ENCODE results near the gene LDAF1.
"Not testable (repeated sequence)": the region's sequence is repeated elsewhere in the genome, so short reads cannot be mapped to it uniquely, and the experiment has no call there.

The LDAF1 gene

DNA sequence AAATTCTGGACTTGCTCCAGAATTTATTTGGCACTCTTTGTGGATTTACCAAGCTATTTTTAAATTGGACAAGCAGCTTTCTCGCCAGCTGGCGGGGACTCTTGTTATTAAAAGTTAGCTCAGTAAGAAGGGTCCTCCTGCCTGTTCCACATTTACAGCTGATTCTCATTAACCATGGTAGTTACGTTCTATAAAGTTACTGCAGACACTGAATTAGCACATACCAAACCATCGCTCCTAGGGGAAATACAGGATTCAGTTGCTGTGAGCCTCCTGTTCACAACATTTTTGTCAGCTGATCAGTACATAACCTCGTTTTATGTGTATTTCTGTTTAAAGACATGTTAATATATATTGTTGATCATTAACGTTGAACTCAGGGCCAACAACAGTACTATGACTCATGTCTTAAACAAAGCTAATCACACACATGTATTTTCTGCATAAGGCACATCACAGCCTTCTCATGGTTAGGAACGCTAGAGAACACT is 4.2 kb downstream of the LDAF1 start:
- DNase-seq (ENCODE audit: low spot score): no peak

DNA sequence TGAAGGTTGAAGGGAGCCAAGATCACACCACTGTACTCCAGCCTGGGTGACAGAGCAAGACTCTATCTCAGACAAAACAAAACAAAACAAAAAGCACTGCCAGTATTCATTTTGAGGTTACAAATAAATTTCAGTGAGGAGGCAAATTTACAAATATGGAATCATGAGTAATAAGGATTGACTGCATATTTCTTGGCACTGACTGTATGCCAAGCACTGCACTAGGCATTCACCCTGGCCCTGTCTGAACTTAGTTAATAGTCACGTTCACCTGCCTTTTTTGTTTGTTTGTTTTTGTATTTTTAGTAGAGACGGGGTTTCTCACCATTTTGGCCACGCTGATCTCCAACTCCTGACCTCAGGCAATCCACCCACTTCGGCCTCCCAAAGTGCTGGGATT is 5.1 kb downstream of the LDAF1 start:
- DNase-seq (ENCODE audit: low spot score): no peak

DNA sequence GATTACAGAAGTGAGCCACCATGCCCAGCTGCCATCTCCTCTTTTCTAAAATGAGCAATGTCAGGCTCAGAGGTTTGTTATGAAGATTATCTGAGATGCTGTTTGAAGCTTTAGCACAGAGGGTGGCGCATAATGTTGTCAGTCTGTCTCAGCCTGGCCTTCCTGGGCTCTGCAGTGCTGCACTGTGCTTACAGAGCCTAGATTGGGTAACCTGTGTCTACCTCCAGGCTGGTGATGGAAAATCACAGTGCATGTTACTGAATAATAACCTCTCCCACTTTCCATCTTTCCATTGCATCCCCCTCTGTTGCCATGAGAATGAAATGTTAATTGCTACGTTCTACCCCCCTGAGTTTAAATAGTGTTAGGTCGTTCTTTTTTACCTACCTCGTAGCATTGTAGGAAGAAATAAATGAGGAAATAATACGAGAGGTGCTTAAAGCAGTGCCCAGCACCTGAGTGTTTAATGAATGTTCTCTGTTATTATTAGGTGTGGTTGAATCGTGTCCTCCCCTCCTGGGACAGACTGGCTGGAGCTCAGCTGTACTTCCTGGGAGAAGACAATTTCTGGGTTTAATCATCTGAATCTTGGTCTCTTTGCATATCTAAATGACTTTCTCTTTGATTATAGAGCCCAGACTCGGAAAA is 6.2 kb downstream of the LDAF1 start:
- DNase-seq (ENCODE audit: low spot score): no peak

DNA sequence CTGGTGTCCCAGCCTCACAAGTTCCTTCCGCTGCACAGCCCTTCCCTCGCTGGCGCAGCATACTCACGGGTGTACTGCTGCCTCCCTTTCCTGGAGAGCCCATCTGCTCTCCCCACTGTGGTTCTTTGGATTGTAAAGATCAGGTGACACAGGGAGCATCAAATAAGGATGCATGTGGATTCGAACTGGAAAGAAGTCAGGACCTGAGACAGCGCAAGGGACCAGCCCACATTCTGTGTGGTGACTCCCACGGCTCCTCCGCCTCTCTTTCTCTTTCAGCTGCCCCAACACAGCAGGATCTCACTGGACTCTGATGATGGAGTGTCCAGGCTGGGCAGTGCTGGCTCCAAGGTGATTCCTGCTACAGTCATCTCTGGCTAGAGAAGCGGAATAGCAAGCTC is 8.1 kb downstream of the LDAF1 start:
- no peak for DNase-seq (ENCODE audit: low spot score)

DNA sequence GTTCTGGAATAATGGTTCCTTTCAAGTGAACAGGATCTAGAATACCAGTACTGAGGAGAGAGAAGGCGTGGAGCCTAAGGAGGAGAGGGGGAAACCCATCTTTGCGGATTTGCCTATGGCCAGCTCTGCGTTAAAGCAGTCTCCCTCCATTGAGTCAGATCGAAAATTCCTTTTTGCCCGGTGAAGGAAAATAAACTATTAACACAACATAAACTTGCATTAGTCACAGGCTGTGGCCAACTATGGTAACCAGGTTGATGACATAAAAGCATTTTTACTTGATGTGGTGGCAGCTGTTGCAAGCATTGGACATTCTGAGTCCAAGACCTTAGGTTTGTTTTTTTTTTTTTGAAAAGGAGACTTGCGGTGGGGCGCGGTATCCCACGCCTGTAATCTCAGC is 8.9 kb downstream of the LDAF1 start:
- no peak for DNase-seq (ENCODE audit: low spot score)

DNA sequence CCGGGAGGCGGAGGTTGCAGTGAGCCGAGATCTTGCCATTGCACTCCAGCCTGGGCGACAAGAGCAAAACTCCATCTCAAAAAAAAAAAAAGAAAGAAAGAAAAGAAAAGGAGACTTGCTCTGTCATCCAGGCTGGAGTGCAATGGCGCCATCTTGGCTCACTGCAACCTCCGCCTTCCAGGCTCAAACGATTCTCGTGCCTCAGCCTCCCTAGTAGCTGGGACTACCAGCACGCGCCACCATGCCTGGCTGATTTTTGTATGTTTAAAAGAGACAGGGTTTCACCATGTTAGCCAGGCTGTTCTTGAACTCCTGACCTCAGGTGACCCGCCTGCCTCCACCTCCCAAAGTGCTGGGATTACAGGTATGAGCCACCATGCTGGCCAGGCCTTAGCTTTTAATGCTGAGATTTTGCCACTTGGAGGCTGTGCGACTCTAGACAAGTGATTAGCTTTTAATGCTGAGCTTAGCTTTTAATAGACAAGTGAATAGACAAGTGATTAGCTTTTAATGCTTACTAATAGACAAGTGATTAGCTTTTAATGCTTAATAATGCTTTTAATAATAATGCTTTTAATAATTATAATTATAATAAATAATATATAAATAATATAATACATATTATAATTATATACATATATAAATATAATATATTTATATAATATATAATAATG is 9.6 kb downstream of the LDAF1 start:
- DNase-seq (ENCODE audit: low spot score): no peak

DNA sequence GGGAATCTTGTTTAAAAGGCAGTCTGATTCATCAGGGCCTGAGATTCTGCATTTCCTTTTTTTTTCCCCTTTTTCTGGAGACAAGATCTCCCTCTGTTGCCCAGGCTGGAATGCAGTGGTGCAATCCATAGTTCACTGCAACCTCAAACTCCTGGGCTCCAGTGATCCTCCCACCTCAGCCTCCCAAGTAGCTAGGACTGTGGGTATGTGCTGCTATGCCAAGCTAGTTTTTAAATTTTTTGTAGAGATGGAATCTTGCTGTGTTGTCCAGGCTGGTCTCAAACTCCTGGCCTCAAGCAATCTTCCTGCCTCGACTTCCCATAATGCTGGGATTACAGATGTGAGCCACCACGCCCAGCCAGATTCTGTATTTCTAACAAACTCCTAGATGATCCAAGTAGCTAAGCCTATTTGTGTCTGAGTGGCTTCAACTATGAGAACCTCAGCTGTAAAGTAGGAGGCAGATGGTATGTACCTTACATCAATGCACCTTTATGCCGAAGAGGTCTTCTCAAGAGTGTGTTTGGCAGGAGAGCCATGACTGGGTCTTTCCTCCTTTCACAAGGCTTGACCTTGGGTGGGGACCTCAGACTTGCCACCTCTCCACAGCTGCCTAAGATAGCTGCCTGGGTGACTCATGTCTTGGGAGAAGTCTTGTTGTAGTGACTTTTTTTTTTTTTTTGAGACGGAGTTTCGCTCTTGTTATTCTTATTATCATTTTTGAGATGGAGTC is 10.9 kb downstream of the LDAF1 start:
- no peak for DNase-seq (ENCODE audit: low spot score)

DNA sequence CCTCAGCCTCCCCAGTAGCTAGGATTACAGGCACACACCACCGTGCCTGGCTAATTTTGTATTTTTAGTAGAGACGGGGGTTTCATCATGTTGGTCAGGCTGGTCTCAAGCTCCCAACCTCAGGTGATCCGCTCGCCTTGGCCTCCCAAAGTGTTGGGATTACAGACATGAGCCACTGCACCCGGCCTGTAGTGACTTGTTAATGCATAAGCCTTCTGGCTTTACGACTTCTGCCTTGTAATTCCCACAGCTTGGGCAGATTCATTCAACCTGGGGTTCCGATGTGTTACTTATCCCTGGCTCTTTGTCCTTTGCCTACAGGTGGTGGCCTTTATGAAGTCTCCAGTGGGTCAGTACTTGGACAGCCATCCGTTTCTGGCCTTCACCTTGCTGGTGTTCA is 11.6 kb downstream of the LDAF1 start:
- not testable (repeated sequence) for DNase-seq (ENCODE audit: low spot score)

DNA sequence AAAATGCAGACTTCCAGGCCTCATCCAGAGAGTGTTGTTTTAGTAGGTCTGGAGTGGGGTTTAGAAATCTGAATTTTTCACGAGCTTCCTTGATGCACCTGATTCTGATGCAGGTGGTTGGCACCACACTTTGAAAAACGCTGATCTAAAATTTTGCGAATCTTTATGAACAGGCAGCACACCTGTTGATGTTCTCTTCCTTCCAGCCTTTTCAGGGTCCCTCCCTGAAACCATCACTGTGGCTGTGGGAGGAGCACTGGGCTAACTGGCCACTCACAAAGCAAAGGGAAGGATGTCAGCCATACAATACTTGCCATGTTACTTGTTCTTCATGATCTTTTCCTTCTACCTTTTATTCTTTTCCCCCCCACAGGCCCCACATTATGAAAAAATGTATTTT is 14.2 kb downstream of the LDAF1 start:
- no peak for DNase-seq (ENCODE audit: low spot score)

DNA sequence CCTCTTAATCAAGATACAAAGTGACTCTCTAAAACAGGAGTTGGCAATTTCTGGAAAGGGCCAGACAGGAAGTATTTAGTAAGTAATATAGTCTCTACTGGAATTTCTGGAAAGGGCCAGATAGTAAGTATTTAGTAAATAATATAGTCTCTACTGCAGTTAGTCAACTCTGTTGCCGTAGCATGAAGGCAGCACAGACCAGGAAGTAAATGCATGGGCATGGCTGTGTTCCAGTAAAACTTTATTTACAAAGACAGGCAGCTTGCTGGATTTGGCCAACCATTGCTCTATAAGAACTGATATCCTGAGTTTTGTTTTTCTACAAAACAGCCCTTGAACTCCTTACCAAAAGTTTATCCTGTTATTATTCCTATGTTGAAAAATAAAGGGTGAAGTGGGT is 16.9 kb downstream of the LDAF1 start:
- no peak for DNase-seq (ENCODE audit: low spot score)

DNA sequence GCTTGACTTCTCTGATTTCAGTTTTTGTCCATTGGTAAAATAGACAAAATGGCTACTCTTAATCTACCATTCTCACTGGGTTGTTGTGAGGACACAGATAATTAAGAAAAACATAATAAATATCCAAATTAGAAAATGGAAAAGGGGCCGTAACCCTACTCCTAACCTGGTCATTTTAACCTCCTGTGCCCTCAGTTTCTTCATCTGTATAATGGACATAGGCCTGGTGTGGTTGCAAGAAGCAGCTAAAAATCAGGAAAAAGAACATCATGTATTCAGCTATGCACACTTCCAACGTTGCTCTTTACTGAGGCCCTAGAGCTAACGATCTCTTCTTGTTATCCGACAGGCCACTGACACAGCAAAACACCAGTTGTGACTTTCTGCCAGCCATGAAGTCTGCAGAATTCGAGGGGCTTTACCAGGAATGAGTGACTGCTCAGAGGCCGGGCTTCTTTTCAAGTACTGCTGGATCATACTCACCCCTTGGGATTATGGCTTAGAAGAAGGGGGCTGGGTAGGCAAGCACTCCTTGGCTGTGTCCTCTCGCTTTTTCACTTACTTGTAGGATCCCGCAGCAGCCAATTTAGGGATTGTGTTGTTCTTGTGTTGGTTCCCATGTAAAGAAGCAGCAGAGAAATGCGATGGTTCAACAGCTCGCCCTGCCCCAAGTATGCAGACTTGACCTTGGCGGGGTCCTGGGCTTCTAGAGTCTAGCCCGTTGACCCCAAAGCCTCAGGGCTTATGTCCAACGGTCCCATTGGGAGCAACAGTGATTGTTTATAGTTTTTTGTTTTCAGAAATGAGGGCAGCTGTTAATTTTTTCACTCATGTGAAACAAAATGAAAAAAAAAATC is 20.9 kb downstream of the LDAF1 start:
- DNase-seq (ENCODE audit: low spot score): no peak

DNA sequence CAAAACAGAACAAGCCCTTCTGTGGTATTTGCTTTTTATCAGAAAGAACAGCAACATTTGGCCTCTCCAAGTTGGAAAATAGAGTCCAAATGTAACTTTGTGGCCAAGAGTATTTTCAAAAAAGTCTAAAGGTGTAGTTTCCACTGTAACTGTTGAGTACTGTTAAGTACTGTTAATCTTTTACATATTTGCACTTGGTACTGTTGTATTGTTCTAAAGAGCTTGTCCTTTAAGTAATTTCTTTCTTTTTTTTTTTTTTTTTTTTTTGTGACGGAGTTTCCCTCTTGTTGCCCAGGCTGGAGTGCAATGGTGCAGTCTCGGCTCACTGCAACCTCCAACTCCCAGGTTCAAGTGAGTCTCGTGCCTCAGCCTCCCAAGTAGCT is 21.5 kb downstream of the LDAF1 start:
- no peak for DNase-seq (ENCODE audit: low spot score)

DNA sequence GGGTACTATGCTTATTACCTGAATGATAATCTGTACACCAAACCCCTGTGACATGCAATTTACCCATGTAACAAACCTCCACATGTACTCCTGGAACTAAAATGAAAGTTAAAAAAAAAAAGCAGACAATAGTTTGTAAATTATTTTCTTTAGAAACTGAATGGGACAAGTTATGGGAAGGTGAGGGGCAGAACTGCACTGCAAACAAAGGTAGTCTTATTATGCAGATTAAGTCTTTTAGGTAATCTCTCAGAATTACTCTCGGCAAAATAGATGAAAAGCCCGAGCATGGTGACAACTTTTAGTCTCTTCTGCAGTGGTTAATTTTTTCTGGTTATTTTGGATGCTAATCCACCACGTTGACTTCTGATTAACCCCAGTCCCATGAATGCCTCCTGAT is 25.5 kb downstream of the LDAF1 start:
- no peak for DNase-seq (ENCODE audit: low spot score)

DNA sequence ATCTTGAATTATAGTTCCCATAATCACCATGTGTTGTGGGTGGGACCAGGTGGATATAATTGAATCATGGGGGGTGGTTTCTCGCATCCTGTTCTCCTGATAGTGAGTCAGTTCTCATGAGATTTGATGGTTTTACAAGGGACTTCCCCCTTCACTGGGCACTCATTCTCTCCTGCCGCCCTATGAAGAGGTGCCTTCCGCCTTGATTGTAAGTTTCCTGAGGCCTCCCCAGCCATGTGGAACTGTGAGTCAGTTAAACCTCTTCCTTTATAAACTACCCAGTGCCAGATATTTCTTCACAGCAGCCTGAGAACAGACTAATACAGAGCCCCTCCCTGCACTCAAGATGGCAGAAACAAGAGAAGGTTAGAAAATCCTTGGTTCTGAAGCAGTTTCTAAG is 26.4 kb downstream of the LDAF1 start:
- no peak for DNase-seq (ENCODE audit: low spot score)

DNA sequence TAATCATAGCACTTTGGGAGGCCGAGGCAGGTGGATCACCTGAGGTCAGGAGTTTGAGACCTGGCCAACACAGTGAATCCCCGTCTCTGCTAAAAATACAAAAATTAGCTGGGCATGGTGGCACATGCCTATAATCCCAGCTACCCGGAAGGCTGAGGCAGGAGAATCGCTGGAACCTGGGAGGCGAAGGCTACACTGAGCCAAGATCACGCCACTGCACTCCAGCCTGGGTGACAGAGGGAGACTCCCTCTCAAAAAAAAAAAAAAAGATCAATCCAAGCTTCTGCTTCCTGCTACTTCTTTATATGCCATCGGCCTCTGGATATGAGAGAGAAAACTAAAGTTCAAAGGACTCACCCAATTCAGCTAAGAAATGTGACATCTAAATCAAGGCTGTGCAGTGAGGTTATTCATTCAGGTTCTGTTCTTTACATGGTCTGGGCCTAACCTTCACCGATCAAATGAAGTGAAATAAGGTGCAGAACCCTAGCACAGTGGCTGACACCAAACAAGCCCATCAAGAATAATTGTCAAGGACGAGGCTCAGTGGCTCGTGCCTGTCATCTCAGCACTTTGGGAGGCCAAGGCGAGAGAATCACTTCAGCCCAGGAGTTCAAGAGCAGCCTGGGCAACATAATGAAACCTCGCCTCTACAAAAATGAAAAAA is 27.3 kb downstream of the LDAF1 start:
- no peak for DNase-seq (ENCODE audit: low spot score)

DNA sequence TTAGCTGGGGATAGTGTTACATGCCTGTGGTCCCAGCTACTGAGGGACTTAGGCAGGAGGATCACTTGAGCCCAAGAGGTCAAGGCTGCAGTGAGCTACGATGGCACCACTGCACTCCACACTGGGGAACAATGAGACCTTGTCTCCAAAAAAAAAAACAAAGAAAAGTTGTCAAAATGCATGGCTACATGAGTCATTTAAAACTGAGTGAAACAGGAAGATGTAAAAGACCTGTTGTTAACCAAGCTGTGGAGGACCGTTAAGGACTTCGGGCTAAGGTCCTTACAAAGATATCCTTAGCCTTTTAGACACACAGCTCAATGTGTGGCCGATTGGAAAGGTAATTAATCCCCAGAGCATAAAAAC is 27.8 kb downstream of the LDAF1 start:
- DNase-seq (ENCODE audit: low spot score): no peak

DNA sequence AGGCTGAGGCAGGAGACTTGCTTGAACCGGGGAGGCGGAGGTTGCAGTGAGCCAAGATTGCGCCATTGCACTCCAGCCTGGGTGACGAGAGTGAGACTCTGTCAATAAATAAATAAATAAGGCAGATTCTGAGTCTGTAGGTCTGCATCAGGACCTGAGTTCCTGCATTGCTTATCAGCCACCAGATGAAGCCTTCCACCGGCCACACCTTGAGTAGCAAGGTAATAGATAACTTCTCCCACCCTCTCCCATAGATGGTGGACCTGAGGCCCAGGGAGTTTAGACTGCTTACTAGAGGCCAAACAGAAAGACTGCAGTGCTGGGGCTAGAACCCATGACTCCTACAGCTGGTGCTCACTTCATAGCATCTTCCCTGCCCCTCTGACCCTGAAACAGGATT is 30.8 kb downstream of the LDAF1 start:
- DNase-seq (ENCODE audit: low spot score): no peak

DNA sequence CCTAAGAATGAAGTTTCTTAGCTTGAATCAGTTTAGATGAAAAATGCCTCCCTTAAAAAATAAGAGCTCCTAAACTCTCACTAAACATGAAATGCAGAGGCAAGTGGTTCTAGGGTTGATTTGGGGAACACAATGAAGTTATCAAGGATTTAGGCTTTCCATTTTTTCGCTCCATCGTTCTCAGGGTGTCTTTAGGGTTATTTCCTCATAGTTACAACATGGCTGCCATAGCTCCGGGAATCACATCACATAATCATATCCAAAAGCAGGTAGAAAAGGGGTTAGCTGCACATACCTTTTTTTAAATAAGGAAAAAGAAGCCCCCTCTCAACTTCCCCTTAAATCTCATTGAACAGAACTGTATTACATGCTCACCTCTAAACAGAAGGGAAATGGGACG is 31.5 kb downstream of the LDAF1 start:
- no peak for DNase-seq (ENCODE audit: low spot score)

DNA sequence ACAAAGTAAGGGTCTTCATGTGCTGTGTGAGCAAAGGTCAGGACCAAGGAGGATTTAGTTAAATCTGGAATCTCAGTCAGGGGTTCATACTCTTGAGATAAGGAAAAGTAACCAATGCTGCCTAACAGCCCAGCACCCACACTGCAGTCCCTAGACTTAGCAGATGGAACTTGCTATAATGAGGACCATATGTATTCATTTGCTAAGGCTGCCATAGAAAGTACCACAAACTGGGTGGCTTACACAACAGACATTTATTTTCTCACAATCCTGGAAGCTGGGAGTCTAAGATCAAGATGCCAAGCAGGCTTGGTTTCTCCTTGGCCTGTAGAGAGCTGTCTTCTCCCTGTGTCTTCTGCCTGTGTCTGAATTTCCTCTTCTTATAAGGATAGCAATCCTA is 32.1 kb downstream of the LDAF1 start:
- DNase-seq (ENCODE audit: low spot score): no peak

DNA sequence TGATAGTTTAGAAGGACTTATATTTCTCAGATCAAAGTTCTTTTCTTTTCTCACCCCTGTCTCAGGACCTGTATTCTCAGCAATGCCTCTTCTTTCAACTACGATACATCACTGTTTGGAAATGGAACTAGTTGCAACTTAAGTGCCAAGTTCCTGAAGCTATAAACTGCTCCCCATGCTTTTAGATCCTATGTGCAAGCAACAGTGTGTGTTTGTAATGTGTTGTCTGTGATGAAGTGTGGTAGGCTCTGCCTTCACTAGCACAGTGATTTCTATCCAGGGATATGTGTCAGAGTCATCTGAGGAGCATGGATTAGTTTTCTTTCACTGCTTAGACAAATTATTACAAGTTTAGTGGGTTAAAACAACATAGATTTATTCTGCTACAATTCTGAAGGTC is 34.5 kb downstream of the LDAF1 start:
- DNase-seq (ENCODE audit: low spot score): no peak

DNA sequence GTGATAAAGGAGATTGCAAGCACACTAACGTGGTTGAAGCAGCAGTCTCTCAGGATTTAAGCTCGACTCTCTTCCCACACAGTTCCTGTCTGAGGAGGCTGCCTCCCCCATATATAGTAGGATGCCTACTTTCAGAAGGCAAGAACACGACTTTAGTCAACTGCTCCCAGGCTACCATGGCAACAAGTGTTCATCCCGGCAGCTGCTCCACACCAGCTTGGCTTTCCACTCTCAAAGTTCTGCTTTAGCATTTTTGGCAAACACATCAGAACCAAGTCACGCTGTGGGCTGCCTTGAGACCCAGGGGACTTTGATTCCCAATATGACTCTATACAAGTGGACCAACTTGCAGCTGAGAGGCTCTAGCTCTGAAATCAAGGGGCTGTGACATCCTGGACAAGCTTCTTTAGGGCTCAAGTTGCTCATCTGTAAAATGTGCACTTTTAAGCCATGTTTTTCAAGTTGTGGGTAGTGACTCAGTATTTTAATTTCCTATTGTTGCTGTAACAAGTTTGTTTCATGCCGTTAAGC is 36.4 kb downstream of the LDAF1 start:
- DNase-seq (ENCODE audit: low spot score): no peak

DNA sequence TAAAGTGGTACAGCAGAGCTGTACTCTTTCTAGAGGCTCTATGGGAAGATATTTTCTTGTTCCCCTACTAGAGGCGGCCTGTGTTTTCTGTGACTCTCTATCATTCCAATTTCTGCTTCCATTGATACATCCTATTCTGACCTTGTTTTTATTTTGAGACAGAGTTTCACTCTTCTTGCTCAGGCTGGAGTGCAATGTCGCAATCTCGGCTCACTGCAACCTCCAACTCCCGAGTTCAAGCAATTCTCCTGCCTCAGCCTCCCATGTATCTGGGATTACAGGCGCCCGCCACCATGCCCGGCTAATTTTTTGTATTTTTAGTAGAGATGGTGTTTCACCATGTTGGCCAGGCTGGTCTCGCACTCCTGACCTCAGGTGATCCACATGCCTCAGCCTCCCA is 36.9 kb downstream of the LDAF1 start:
- not testable (repeated sequence) for DNase-seq (ENCODE audit: low spot score)

Measured in HuH-7.5 (cell line).